Suppressor macrophage treated with lipopolysaccharide for 1 hour (primary cell): ENCODE results near the gene PET117.
A peak's percentile ranks its signal among the peaks of the same experiment; 100 is the strongest.
"Not testable (repeated sequence)": the region's sequence is repeated elsewhere in the genome, so short reads cannot be mapped to it uniquely, and the experiment has no call there.

ENCODE experiments used
- DNase-seq, 3 donors: peaks; one replicate each; pipeline ENCODE4 v3.0.0-alpha.2; 2020 to 2022

PET117 gene

DNA sequence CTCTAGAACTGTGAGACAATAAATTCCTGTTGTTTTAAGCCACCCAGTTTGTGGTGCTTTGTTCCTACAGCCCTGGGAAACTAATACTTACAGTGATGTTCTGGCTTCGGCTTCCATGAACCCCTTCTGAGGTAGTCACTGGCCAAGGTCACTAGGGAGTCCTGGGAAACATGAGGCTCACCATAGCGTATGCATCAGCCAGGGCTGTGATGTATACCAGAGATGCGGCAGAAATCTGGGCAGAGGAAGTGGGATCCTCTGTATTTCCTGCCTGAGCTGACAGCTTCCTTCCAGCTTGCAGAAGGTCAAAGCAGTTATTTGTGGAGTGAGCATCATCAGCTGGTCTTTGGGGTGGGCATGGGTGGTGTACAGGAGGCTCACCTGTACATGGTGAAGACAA lies 27.9 kb downstream of the PET117 start:
- no peak for DNase-seq

DNA sequence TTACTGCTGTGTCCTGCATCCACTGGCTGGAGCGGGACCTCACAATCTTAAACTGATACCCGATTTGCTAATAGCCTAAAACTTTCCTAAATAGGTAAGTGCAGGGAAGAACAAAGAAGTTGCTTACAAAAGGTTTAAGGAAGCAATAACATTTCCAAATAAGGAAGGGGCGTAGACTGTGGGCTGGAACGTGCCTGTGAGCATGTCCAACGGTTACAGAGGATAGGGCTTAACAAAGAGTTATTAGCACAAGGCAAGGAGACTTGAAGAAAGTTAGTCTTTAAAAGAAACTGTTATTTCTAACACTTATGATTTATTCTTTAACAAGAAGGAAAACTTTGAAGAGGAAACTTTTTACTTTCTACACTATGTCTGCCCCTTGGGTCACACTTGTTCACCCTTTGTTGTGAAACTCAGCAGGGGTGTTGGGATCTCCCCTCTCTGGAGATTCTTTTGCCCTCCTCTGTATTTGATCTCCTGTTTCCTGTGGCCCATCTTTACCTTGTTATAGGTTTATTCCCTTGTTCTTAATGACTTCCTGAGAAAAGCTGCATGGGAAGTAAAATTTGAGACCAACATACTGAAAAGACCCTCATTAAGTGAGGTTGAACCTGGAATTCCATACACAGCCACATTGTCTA lies 28.7 kb downstream of the PET117 start:
- peak in 2 of 3 donors; percentile 7 to 10 for DNase-seq

GRCh38 chr20:18166950-18167349 lies 29.3 kb downstream of the PET117 start:
- no peak for DNase-seq

GRCh38 chr20:18172379-18172778 lies 34.7 kb downstream of the PET117 start:
- DNase-seq, result no peak

DNA sequence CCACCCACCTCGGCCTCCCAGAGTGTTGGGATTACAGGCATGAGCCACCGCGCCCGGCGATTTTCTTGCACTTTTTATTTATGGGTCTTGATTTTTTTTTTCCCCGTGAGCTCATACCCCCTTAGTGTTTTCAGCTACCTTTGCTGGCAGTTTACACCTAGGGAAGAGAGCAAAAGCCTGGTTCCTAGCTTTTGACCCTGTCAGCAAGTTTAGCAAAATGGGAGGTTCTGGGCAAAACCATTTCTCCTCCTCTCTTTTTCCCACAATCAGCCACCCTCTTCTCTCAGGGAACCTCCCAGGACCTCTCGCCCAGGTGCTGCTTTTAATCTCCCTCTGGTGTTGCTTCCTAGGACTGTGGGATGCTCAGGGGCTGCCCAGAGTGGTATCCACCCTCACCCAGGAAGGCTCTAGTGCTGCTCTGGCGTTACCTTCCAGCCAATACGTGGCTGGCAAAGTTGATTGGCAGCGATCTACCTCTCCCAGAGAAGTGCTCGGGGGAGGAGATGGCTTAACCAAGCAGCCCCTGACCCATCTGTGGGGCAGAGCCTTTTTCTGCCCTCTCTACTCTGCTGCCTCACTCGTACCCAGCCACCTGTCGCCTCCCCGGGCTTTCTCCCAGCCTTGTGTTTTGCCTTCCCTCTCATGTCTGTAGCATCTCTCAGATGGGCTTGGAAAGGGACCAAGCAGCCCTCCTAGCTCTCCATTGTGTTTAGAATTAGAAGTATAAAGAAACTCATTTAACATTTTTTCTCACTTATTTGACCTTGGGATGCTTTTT lies 37.4 kb downstream of the PET117 start:
- DNase-seq, result no peak

- DNase-seq, result no peak
Observed at GRCh38 chr20:18176318-18176785, 38.7 kb downstream of the PET117 start.

DNA sequence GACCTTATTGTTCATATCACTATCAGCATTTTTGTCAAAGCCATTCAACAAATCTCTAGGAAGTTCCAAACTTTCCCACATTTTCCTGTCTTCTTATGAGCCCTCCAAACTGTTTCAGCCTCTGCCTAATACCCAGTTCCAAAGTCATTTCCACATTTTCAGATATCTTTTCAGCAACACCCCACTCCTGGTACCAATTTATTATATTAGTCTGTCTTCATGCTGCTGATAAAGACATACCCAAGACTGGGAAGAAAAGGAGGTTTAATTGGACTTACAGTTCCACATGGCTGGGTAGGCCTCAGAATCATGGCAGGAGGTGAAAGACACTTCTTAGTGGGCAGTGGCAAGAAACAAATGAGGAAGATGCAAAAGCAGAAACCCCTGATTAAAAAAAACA lies 42.7 kb downstream of the PET117 start:
- not testable (repeated sequence) for DNase-seq

GRCh38 chr20:18180815-18181214 lies 43.2 kb downstream of the PET117 start:
- DNase-seq, result no peak

DNA sequence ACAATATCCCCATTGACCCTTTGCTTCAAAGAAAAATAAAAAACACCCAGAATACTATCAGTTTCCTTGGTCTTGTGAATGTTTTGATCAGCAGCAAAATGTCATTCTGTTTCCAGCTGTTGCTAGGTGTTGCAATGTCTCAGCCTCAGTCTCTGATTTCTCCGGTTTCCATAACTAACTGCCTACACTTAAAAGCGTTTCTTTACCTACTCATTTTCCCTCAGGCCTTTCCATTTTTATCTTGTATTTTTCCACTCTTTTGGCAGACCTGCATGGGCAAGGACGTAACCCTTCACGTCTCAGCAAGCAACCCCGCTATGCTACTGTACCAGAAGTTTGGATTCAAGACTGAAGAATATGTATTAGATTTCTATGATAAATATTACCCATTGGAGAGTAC lies 49.4 kb downstream of the PET117 start:
- no peak for DNase-seq

GRCh38 chr20:18188434-18188833 lies 50.8 kb downstream of the PET117 start:
- DNase-seq, result no peak

GRCh38 chr20:18190338-18191233 lies 52.9 kb downstream of the PET117 start:
- DNase-seq, result no peak

DNA sequence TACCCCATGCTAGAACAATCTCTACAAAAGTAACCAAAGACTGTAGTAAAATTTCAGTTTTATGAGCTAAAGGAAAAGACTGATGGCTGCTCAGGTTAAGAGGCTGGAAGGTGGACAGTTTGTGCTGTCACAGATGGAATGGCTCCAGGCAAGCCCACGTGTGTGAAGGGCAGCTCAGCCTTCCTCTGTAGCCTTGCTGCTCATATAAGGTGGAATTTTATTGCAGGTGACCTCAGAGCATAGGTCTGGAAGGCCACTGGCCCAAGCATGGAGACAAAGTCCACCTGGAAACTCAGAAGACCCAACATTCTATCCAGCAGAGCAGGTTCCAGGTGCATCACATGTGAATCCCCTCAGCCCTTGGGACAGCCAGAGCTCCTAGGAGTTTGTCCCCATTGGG lies 53.6 kb downstream of the PET117 start:
- DNase-seq, result no peak
